HG03520 (cell line): ENCODE measurements around the gene LGALS1.
A peak's percentile ranks its signal among the peaks of the same experiment; 100 is the strongest.
"Not testable (repeated sequence)": the region's sequence is repeated elsewhere in the genome, so short reads cannot be mapped to it uniquely, and the experiment has no call there.

Experiments
- ATAC-seq: cut with Tn5 transposase; IDR thresholded peaks from one replicate; pipeline ENCODE4 v1.9.1; 2021; ENCODE audit warnings: mild to moderate bottlenecking, moderate library complexity; ENCODE audit not compliant: unreplicated experiment

Gene LGALS1

DNA sequence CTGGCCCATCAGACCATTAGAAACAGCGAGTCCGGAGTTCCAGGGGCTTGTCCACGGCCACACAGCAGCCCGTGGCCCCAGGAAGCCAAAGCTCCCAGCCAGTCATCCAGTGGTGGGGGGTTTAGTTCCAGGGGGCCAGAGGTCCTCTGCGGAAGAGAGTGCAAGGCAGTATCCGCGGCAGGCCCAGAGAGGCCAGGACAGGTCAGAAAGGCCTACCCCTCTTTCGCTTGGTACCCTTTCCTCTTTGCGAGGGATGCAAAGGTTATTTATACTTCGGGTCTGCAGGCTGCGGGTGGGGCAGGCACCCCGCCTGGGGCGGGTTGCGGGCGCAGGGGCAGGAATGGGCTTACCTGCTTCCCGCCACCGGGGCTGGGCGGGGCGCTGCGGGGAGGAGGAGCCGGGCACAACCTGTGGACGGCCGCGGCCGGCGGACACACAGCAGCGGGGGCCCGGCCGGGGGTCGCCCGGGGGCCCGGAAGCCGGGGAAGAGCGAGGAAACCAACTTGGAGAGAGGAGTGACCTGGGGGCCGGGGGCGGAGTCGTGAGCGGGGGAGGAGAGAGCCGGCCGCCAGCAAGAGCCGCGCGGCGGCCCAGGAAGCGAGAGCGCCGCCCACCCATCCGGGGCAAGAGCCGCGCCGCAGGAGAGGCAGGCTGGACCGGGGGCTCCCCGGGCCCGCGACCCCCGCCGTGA lies 36.2 kb upstream of the LGALS1 start, which contains the start of gene SH3BP1:
SH3BP1 (plus strand) TSS at position 600 of the 691 bp plus-strand sequence. CDS start 119 bp downstream, outside the sequence.
- no peak for ATAC-seq

DNA sequence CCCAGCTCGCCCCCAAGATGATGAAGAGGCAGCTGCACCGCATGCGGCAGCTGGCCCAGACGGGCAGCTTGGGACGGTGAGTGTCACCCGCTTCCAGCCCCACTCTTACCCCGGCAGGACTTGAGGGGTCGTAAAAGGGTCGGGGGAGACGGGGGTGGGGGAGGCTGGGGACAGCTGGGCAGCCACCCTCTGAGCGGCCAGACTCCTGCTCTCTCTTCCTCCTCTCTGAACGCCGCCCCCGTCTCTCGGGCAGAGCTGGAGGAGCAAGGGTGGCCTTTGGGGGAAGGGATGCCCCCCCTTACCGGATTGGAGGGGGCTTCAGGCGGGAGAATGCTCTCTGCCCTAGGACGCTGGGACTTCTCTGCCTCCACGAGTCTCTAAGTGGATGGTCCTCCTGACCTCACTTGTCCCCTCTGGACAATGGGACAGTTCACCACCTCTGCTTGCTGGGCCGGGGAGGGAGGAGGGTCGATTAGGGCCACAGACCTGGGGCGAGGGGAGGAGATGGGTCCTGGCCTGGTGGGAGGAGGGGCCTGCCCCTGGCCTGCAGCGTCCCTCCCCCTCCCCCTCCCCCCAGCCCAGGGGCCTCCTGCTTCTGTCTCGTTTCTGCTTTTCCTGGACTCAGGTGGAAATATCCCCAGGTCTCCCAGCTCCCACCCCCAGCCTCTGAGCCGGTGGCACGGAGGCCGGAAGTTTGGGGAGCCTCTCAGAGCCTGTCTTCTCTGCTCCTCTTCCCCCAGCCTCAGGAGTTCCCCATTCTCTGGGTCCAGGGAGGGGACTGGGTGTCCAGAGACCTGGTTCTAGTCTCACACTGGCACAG lies 35.5 kb upstream of the LGALS1 start:
- no peak for ATAC-seq

DNA sequence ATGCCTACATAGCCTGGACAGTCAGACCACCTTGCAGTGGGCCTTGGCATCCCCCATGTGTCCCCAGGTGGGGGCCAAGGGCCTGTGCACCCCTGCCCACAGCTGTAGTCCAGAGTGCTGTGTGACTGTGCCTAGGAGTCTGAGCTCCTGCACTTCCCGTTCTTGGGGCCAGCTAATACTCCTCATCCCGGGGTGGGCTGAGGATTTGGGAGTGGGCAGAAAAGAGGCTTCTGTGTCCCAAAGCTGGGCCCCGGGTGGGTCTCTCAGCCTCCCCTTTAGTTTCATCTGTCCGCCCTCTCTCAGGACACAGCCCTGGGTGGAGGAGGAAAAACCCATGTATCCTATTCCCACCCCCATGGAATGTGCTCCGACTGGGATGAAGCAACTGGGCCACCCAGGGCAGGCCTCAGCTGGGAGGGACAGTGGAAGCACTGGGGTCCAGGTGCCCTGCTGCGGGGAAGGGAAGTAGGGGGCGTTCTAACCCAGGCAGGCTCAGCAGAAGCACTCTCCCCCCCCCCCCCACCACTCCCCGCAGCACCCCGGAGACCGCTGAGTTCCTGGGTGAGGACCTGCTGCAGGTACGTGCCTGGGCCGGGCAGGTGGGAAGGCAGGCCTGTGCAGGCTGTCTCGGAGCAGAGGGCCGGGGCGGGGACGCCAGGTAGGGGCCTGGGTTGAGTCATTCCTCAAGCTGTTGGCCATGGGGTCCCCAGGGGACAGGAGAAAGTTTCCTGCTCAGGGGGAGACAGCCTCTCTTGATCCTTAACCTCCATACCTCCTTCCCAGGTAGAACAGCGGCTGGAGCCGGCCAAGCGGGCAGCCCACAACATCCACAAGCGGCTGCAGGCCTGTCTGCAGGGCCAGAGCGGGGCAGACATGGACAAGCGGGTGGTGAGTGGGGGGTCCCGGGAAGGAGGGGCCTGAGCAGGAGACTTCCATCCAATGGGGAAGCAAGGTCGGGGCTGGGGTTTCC lies 34.6 kb upstream of the LGALS1 start:
- no peak for ATAC-seq

DNA sequence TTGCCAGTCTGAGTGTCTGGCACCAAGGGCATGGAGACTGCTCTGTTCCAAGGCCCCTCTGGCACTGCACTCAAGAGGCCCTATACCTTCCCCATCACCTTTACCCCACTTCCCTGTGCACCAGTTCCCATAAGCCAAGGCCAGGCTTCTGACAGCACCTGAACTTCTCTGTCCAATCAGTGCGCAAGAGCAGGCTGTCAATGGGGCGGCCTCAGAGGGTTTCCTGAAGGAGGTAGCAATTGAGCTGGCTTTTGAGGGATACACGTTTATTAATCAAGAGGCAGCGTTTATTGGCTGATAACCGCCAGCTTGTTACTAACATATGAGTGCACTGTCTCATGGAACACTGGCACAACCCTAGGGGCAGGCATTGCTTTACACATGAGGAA lies 33.9 kb upstream of the LGALS1 start:
- no peak for ATAC-seq

- ATAC-seq: no peak
Observed at GRCh38 chr22:37643225-37643847, 32.1 kb upstream of the LGALS1 start.

- no peak for ATAC-seq
Observed at GRCh38 chr22:37647317-37647716, 28.1 kb upstream of the LGALS1 start.

DNA sequence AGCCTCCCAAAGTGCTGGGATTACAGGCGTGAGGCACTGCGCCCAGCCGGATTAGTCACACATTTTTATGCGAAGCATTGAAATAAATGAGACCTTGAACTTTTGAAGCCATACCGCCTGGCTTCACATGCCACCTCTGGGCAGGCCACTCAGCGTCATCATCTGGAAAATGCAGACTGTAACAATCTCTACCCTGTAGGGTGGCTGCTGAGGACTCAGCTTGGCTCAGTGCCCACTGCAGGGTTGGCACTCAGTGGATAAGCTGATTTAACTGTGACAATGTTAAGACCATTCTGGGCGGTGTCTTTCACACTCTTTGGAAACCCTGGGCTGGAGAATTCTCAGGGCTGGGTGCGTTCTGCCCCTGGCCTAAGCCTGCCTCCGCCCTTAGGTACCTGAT lies 27.5 kb upstream of the LGALS1 start:
- no peak for ATAC-seq

DNA sequence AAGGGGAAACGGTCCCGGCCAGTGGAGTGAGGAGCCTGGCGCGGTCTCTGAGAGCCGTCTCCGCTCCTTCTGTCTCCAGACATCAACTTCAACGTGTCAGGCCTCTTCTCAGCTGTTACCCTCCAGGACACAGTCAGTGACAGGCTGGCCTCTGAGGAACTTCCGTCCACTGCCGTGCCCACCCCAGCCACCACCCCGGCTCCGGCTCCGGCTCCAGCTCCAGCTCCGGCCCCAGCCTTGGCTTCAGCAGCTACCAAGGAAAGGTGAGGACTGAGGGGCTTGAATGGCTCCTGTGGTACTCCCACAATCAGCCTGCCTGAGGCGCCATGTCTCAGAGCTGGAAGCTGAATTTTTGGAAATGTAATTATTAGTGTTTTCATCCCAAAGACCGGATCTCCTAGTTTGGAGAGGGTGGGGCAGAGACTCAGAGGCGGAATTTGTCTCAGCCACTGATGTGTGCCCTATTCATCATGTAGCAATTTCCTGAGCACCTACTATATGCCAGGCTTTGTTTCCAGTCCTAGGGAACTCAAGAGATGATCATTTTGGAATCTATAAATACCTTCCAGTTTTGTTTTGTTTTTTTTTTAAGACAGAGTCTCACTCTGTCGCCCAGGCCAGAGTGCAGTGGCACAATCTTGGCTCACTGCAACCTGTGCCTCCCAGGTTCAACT lies 24.8 kb upstream of the LGALS1 start:
- no peak for ATAC-seq

DNA sequence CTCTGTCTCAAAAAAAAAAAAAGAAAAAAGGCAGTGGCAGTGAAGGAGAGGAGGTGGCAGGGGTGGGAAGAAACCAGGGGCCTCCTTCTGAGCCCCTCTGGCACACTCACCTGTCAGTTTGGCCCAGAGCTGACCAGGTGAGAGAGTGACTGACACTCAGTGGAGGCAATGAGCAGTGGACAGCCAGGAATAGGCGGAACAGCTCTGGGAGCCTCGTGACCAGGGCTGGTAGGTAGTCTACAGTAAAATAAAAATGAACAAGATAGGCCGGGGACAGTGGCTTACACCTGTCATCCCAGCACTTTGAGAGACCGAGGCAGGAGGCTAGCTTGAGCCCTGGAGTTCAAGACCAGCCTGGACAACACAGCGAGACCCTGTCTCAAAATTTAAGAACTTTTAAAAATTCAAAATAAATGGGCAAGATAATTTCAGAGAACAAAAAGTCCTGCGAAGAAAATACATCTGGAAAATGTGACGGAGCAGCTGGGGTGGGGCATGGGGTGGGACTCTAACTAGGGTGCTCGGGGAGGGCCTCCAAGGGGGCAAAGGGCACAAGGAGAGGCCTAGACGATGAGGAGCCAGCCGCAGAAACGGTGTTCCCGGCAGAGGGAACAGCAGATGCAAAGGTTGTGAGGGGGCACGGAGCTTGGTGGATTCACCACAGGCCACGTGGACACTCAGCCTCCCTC lies 20.7 kb upstream of the LGALS1 start:
- no peak for ATAC-seq

DNA sequence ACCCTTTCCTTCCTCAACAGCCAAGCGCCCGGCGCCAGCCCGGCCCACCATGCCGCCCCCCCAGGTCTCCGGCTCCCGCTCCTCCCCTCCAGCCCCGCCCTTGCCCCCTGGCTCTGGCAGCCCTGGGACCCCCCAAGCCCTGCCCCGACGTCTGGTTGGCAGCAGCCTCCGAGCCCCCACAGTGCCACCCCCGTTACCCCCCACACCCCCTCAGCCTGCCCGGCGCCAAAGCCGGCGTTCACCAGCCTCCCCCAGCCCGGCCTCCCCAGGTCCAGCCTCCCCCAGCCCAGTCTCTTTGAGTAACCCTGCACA lies 20.2 kb upstream of the LGALS1 start:
- no peak for ATAC-seq

DNA sequence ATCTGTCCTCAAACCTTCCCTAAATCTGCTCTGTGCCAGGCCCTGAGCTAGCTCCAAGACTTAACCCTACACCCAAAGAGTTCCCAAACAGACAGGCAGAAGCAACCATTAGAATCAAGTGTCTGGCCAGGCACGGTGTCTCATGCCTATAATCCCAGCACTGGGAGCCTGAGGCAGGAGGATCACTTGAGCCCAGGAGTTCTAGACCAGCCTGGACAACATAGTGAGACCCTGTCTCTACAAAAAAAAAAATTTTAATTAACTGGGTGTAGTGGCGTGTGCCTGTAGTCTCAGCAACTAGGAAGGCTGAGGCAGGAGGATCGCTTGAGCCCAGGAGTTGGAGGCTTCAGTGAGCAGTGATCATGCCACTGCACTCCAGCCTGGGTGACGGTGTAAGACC lies 18.9 kb upstream of the LGALS1 start:
- not testable (repeated sequence) for ATAC-seq

DNA sequence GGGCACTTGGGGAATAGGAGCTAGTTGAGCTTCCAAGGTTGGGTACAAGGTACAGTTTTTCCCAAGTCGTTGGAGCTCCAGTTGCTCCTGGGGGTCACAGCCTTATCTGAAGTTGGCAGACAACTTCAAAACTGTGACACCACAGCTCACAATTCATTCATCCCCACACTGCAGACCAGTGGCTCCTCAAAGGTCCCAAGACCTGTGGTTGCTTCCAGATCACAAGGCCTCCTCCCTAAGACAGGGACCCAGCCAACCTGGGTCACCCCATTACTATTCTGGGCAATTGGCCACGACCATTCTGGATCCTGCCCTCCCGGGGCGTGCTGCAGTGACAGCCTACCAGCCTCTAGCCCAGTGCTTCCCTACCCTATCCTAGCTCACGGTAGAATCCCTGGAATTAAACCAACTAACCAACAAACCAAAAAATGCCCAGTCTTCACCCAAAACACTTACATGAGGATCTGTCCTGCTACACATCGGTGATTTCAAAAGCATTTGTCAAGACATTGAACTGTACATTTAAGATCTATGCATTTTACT lies 17.8 kb upstream of the LGALS1 start:
- ATAC-seq: no peak

GRCh38 chr22:37658133-37659065 lies 17.0 kb upstream of the LGALS1 start, which contains the start of gene PDXP:
Gene PDXP (plus strand): TSS chr22:37658723. CDS start chr22:37658783, 60 bp downstream.
- ATAC-seq: peak; percentile 81

- peak; percentile 3 for ATAC-seq
Observed at GRCh38 chr22:37659066-37659896, 16.2 kb upstream of the LGALS1 start.

DNA sequence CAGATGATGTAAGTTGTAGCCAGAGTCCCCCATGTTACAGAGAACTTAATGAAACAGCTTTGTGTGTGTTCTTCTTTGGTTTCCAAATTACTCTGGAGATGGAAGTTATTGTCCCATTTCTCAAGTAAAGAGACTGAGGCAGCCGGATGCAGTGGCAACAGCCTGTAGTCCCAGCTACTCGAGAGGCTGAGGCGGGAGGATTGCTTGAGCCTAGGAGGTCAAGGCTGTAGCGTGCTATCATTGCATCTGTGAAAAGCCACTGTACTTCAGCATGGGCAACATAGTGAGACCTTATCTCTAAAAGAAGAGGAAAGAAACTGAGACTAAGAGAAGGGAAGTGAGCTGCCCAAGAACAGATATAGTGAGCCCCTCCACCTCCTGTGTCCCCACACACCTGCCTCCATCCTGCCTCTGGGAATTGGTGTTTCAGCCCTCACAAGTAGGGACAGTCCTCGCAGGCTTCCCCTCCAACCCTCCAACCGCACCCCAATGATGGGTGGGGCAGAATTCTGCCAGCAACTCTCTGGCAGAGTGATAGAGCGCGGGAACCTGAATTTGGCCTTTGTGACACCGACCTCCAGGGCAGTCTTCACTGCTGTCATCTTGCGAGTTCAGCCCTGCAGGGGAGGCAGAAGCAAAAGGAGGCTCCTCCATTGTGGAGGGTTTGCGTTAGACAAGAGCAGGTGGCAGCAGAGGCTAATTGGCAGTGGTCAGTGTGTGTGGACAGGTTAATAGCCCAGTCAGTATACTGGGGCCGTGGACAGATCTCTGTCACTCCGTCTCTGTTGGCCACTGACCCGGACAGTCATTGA lies 15.3 kb upstream of the LGALS1 start:
- ATAC-seq: no peak

GRCh38 chr22:37660709-37661045 lies 14.8 kb upstream of the LGALS1 start:
- no peak for ATAC-seq
